Heart right ventricle (tissue), 16 donors: ENCODE data around the gene NAT9. TPM values are rescaled to one million over a fixed set of nuclear protein-coding genes. Genes with fewer than 3 reads are reported as not detected.
A peak's percentile ranks its signal among the peaks of the same experiment; 100 is the strongest.

Experiments
- ATAC-seq, 8 donors: fragments of 200-7000 bp; cut with Tn5 transposase; one replicate each; pipeline ENCODE4 v1.9.1; 2020; ENCODE audit warnings: mild to moderate bottlenecking in 8 of 8, moderate library complexity in 8 of 8, moderate number of reproducible peaks in 1 of 8
- DNase-seq, 2 donors: peaks; one replicate each; pipeline ENCODE4 v3.0.0-alpha.2; 2020
- H3K27ac ChIP-seq, 10 donors: fragments of 200-600 bp; sonication (generic) in 2 of 10; one replicate each; pipeline versions ENCODE4 v1.5.0 to v1.8.0; 2020 to 2022; ENCODE audit warnings: mild to moderate bottlenecking in 3 of 10
- H3K27me3 ChIP-seq, 7 donors: fragments of 200-600 bp; one replicate each; pipeline ENCODE4 v1.8.0; 2021 to 2022; ENCODE audit warnings: mild to moderate bottlenecking in 2 of 7
- H3K36me3 ChIP-seq, 9 donors: fragments of 200-600 bp; sonication (generic) in 1 of 9; one replicate each; pipeline versions ENCODE4 v1.5.0 to v1.8.0; 2020 to 2022; ENCODE audit warnings: mild to moderate bottlenecking in 2 of 9
- H3K4me1 ChIP-seq, 9 donors: fragments of 200-600 bp; sonication (generic) in 1 of 9; one replicate each; pipeline versions ENCODE4 v1.5.0 to v1.8.0; 2020 to 2022; ENCODE audit warnings: mild to moderate bottlenecking in 4 of 9
- H3K4me3 ChIP-seq, 10 donors: fragments of 200-600 bp; sonication (generic) in 2 of 10; one replicate each; pipeline versions ENCODE4 v1.5.0 to v1.8.0; 2020 to 2022; ENCODE audit warnings: mild to moderate bottlenecking in 7 of 10, moderate library complexity in 2 of 10
- H3K9me3 ChIP-seq, 11 donors: fragments of 200-600 bp in 10 of 11; sonication (generic) in 2 of 11; one replicate each; pipeline versions ENCODE4 v1.5.0 to v1.8.0; 2013 to 2022; ENCODE audit warnings: mild to moderate bottlenecking in 2 of 11, control low read depth in 1 of 11, moderate library complexity in 1 of 11
- CTCF ChIP-seq, 9 donors: fragments of 200-600 bp; sonication (generic) in 2 of 9; IDR thresholded peaks; one replicate each; pipeline versions ENCODE4 v1.5.0 to v1.8.0; 2021 to 2022; ENCODE audit warnings: antibody characterized with exemption in 9 of 9, mild to moderate bottlenecking in 5 of 9, moderate library complexity in 1 of 9
- WGBS, 2 donors: extraction: QIAGEN DNeasy Blood & Tissue Kit; methylation state at CpG; one replicate each; pipeline ENCODE4 v1.1.7; 2013; ENCODE audit warnings: inconsistent platforms in 1 of 2; 5-methylcytosine and 5-hydroxymethylcytosine counted together
- intact Hi-C, 10 donors: fragments of 100-400 bp; cut with DNase I; formaldehyde crosslinking; loops; one replicate each; pipeline versions ENCODE4 v1.11.1 to v1.14.2; 2022
- long read RNA-seq, 3 donors: library from polyadenylated mRNA; unstranded; transcript quantifications; one replicate each; pipeline ENCODE4 v2.0.0, GENCODE V29; 2020 to 2021
- polyA plus RNA-seq, 2 donors: library from polyadenylated mRNA; stranded (reverse); fragments of 200-250 nt; gene quantifications; one replicate each; pipeline ENCODE4 v1.2.3, GENCODE V29; 2013
- total RNA-seq, 10 donors: library from RNA; stranded (reverse); fragmentation: NEBNext Ultra II Directional in 3 of 10; extraction: Animal tissue kit (Norgen Biotek cat#: 25700) in 3 of 10; gene quantifications; one replicate each; pipeline versions ENCODE4 v1.2.1 to v1.2.4, GENCODE V29; 2021 to 2023
- donor health status: Arrhythmogenic right ventricular cardiomyopathy.
- donor health status: ischemic (EF 13 %, LVEDD 7.1; RV severe dilation, severe dysfunction).
- donor health status: healthy with polysubstance abuse.
- donor health status: DM: no; HTN: yes; CAD: no.
- donor health status: DM: no; HTN: no; CAD: no.
- donor health status: ischemic (EF 25% LVEDD 6.9; RV normal size, moderate dysfunction).
- donor health status: ischemic (EF 25% LVEDD 5.7; RV mildly dilated, moderate dysfunction).
- donor health status: healthy.
- donor health status: DM: yes; HTN: yes; CAD: no.
- donor health status: Ischemic cardiomyopathy.
- donor health status: ischemic (EF 35%, LVEDD 5.7; RV mildly dilated, moderate dysfunction).
- donor health status: nonischemic (EF 11% LVEDD 7.7; RV severe dilation, severe dysfunction).
- donor health status: DM: yes; HTN: yes; CAD: no.
- donor health status: PGD.
- donor health status: ischemic (EF 29% LVEDD 5.4; RV normal size, mild dysfunction).
- donor health status: nonischemic (EF 23%, LVEDD 6.1; RV moderate dilation, normal function).

NAT9 gene
- total RNA-seq (10 to 100 TPM; 10.6 to 25.9 (median 17.0) TPM), polyA plus RNA-seq (10 to 100 TPM; 33.6 to 42.9 TPM)
- long read RNA-seq, donor 1, transcript NAT9-210 (7 exons, 1,860 nt) = major isoform, 6 of 45 reads
- long read RNA-seq, donor 1, partial matches to known transcripts = 2 of 45 reads
- long read RNA-seq, donor 1, other reads (novel, unspliced or antisense) = 25 of 45 reads
- long read RNA-seq, donor 2, transcript NAT9-210 (7 exons, 1,860 nt) = major isoform, 9 of 36 reads
- long read RNA-seq, donor 2, partial matches to known transcripts = 1 of 36 reads
- long read RNA-seq, donor 2, other reads (novel, unspliced or antisense) = 16 of 36 reads
- long read RNA-seq, donor 3, transcript NAT9-201 (7 exons, 1,875 nt) = minor isoform, 20 of 152 reads
- long read RNA-seq, donor 3, transcript NAT9-210 (7 exons, 1,860 nt) = major isoform, 46 of 152 reads
- long read RNA-seq, donor 3, transcript NAT9-225 (6 exons, 1,993 nt) = minor isoform, 9 of 152 reads
- long read RNA-seq, donor 3, partial matches to known transcripts = 10 of 152 reads
- long read RNA-seq, donor 3, other reads (novel, unspliced or antisense) = 56 of 152 reads

GRCh38 chr17:74776044-74776962 lies at the start of gene NAT9:
Gene NAT9 (minus strand): TSS chr17:74776345. CDS start chr17:74775698, 647 bp downstream.
- 1% methylated on average over 58 to 64 of the region's 64 CpGs for WGBS, 2 donors
- intact Hi-C loops = no loop called here
- ATAC-seq = peak; percentile 93 to 98 (median 97)
- no peaks in the 10 kb centered on the region for H3K9me3 ChIP-seq
- H3K4me1 ChIP-seq = peaks cover 4 to 69% (median 25%) of the 10 kb centered on the region in 9 donors
- no peak for TF ChIP-seq CTCF (IDR thresholded peaks at IDR 0.05)
- peak within 1 kb of the TSS in 9 of 10 donors; percentile 61 to 88 (median 78) for H3K27ac ChIP-seq
- H3K4me3 ChIP-seq = peak within 1 kb of the TSS; percentile 67 to 98 (median 88)
- H3K36me3 ChIP-seq = peaks cover 0 to 51% (median 15%) of the 10 kb centered on the region in 9 donors
- peak; percentile 98 to 99 for DNase-seq
- no peaks in the 10 kb centered on the region for H3K27me3 ChIP-seq

- no peak overlapping the region for H3K4me3 ChIP-seq
- 86 to 87% methylated on average over 11 of the region's 11 CpGs for WGBS, 2 donors
- H3K4me1 ChIP-seq = peaks cover 0 to 22% (median 5%) of the 10 kb centered on the region in 9 donors
- H3K36me3 ChIP-seq = peaks cover 0 to 65% (median 0%) of the 10 kb centered on the region in 9 donors
- H3K27ac ChIP-seq = no peak overlapping the region
- no peak for ATAC-seq
- DNase-seq = no peak
- H3K9me3 ChIP-seq = no peaks in the 10 kb centered on the region
- intact Hi-C loops = no loop called here
- no peak for TF ChIP-seq CTCF (IDR thresholded peaks at IDR 0.05)
- no peaks in the 10 kb centered on the region for H3K27me3 ChIP-seq
Measured at GRCh38 chr17:74824961-74825627, 48.9 kb upstream of the NAT9 start.

- ATAC-seq (peak in 7 of 8 donors; percentile 35 to 74 (median 68)), DNase-seq (peak; percentile 42 to 47)
- Histone ChIP-seq H3K36me3 (peaks cover 0 to 69% (median 0%) of the 10 kb centered on the region in 9 donors), H3K9me3 (no peaks in the 10 kb centered on the region), H3K4me1 (peaks cover 0 to 22% (median 5%) of the 10 kb centered on the region in 9 donors), H3K27ac (peak overlapping the region in 8 of 10 donors; percentile 35 to 66 (median 50)), H3K27me3 (no peaks in the 10 kb centered on the region), H3K4me3 (no peak overlapping the region)
- intact Hi-C loops = loop anchor here in 1 of 10 donors (1.0 kb wide), 1 partner anchor 133 kb away; no protein-coding TSS in a partner anchor
- 75 to 77% methylated on average over 12 of the region's 12 CpGs for WGBS, 2 donors
- TF ChIP-seq CTCF (IDR thresholded peaks at IDR 0.05) = no peak
Measured at GRCh38 chr17:74822939-74823367, 46.8 kb upstream of the NAT9 start.
